ENCODE results near the gene SLC23A2.

DNA sequence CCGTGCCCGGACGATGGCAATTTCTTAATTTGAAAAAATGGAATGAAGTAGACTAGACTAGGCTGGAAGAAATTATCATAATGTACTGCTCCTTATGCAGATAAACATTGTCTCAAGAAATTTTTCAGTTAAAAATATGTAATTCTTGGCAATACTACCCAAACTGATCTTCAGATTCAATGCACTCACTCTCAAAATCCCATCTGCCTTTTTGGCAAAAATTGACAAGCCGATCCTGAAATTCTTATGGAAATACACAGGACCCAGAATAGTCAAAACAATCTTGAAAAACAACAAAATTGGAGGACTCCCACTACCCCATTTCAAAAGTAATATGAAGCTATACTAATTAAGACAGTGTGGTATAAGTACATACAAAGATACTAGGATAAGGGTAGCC, 19.0 kb downstream of the SLC23A2 start:
- no peak for TF ChIP-seq POLR2A (IDR thresholded peaks at IDR 0.05)
- TF ChIP-seq, protein P1, sequence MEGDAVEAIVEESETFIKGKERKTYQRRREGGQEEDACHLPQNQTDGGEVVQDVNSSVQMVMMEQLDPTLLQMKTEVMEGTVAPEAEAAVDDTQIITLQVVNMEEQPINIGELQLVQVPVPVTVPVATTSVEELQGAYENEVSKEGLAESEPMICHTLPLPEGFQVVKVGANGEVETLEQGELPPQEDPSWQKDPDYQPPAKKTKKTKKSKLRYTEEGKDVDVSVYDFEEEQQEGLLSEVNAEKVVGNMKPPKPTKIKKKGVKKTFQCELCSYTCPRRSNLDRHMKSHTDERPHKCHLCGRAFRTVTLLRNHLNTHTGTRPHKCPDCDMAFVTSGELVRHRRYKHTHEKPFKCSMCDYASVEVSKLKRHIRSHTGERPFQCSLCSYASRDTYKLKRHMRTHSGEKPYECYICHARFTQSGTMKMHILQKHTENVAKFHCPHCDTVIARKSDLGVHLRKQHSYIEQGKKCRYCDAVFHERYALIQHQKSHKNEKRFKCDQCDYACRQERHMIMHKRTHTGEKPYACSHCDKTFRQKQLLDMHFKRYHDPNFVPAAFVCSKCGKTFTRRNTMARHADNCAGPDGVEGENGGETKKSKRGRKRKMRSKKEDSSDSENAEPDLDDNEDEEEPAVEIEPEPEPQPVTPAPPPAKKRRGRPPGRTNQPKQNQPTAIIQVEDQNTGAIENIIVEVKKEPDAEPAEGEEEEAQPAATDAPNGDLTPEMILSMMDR (IDR thresholded peaks at IDR 0.05 in 4 of 5, conservative IDR thresholded peaks at IDR 0.05 in 1 of 5), result no peak
